ENCODE data around the gene ANKRD34A. TPM values are rescaled to one million over a fixed set of nuclear protein-coding genes. Genes with fewer than 3 reads are reported as not detected.

Gene ANKRD34A
- total and polyA plus RNA-seq, 7 donors = 0.33 to 1.9 (median 0.71) TPM; not detected in 2

DNA sequence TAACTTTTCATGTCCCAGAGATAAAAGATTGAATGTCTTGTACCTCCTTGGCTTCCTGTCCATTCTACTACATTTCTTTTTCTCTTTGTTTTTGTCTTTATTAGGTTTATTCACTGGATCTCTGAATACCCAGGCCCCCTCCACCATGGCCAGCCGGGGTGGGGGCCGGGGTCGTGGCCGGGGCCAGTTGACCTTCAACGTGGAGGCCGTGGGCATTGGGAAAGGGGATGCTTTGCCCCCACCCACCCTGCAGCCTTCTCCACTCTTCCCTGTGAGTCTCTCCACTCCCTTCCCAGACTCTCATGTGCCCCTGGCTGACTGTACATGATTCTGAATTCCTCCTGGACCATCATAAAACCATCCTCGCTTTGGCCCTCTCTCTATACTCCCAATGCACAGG lies 10.3 kb upstream of the ANKRD34A start:
- Histone ChIP-seq H3K27me3 (no peaks in the 10 kb centered on the region), H3K4me1 (peaks cover 0 to 24% (median 23%) of the 10 kb centered on the region in 4 donors), H3K36me3 (peaks cover 0 to 5% (median 0%) of the 10 kb centered on the region in 4 donors), H3K27ac (no peak overlapping the region), H3K4me3 (no peak overlapping the region), H3K9me3 (no peaks in the 10 kb centered on the region)
- no peak for DNase-seq
- 84 to 87% methylated on average over 7 of the region's 7 CpGs for WGBS, 2 donors
- intact Hi-C loops (cut with DNase I) = no loop called here
- no peak for TF ChIP-seq EP300 (IDR thresholded peaks at IDR 0.05)
- TF ChIP-seq POLR2A (IDR thresholded peaks at IDR 0.05) = no peak
- TF ChIP-seq, protein P1, sequence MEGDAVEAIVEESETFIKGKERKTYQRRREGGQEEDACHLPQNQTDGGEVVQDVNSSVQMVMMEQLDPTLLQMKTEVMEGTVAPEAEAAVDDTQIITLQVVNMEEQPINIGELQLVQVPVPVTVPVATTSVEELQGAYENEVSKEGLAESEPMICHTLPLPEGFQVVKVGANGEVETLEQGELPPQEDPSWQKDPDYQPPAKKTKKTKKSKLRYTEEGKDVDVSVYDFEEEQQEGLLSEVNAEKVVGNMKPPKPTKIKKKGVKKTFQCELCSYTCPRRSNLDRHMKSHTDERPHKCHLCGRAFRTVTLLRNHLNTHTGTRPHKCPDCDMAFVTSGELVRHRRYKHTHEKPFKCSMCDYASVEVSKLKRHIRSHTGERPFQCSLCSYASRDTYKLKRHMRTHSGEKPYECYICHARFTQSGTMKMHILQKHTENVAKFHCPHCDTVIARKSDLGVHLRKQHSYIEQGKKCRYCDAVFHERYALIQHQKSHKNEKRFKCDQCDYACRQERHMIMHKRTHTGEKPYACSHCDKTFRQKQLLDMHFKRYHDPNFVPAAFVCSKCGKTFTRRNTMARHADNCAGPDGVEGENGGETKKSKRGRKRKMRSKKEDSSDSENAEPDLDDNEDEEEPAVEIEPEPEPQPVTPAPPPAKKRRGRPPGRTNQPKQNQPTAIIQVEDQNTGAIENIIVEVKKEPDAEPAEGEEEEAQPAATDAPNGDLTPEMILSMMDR (IDR thresholded peaks at IDR 0.05) = no peak
- TF ChIP-seq POLR2AphosphoS5 (IDR thresholded peaks at IDR 0.05) = no peak

DNA sequence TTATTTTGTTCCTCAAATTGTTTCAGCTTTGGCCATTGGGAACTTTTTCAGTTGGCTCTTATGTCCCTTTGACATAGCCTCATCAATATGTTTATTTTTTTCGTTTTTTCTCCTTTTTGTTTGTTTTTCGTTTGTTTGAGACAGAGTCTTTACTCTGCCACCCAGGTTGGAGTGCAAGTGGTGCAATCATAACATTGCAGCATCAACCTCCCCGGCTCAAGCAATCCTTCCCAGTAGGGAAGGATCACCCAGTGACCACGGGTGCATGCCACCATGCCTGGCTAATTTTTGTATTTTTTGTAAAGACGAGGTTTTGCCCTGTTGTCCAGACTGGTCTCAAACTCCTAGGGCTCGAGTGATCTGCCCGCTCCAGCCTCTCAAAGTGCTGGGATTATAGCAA lies 8.2 kb upstream of the ANKRD34A start:
- no peak for DNase-seq
- no peaks in the 10 kb centered on the region for H3K9me3 ChIP-seq
- 81 to 84% methylated on average over 7 of the region's 7 CpGs for WGBS, 2 donors
- peaks cover 0 to 5% (median 5%) of the 10 kb centered on the region in 4 donors for H3K4me1 ChIP-seq
- TF ChIP-seq POLR2A (IDR thresholded peaks at IDR 0.05) (no peak), POLR2AphosphoS5 (IDR thresholded peaks at IDR 0.05) (no peak), EP300 (IDR thresholded peaks at IDR 0.05) (no peak)
- TF ChIP-seq, protein P1 (IDR thresholded peaks at IDR 0.05) = no peak
- H3K27me3 ChIP-seq = no peaks in the 10 kb centered on the region
- peaks cover 0 to 5% (median 0%) of the 10 kb centered on the region in 4 donors for H3K36me3 ChIP-seq
- no peak overlapping the region for H3K27ac ChIP-seq
- intact Hi-C loops (cut with DNase I) = no loop called here
- no peak overlapping the region for H3K4me3 ChIP-seq

DNA sequence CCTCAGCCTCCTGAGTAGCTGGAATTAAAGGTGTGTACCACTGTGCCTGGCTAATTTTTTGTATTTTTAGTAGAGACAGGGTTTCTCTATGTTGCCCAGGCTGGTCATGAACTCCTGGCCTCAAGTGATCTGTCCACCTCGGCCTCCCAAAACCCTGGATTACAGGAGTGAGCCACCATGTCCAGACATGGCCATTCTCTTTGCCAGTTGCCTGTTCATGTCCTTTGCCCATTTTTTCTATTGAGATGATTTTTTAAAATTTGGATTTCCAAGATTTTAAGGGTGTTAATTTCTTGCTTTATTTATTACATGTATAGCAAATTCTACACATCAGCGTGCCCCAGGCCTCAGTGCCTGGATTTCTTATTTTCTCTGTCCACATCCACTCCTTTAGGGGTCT lies 2.9 kb upstream of the ANKRD34A start:
- Histone ChIP-seq H3K9me3 (no peaks in the 10 kb centered on the region), H3K27ac (no peak overlapping the region), H3K4me3 (no peak overlapping the region), H3K4me1 (peaks cover 0 to 29% (median 25%) of the 10 kb centered on the region in 4 donors), H3K36me3 (no peaks in the 10 kb centered on the region), H3K27me3 (no peaks in the 10 kb centered on the region)
- 98% methylated on average over 2 of the region's 2 CpGs for WGBS, 2 donors
- no peak for DNase-seq
- TF ChIP-seq POLR2A (IDR thresholded peaks at IDR 0.05) (no peak), POLR2AphosphoS5 (IDR thresholded peaks at IDR 0.05) (no peak), EP300 (IDR thresholded peaks at IDR 0.05) (no peak)
- TF ChIP-seq, protein P1 (IDR thresholded peaks at IDR 0.05) = no peak
- intact Hi-C loops (cut with DNase I) = no loop called here

DNA sequence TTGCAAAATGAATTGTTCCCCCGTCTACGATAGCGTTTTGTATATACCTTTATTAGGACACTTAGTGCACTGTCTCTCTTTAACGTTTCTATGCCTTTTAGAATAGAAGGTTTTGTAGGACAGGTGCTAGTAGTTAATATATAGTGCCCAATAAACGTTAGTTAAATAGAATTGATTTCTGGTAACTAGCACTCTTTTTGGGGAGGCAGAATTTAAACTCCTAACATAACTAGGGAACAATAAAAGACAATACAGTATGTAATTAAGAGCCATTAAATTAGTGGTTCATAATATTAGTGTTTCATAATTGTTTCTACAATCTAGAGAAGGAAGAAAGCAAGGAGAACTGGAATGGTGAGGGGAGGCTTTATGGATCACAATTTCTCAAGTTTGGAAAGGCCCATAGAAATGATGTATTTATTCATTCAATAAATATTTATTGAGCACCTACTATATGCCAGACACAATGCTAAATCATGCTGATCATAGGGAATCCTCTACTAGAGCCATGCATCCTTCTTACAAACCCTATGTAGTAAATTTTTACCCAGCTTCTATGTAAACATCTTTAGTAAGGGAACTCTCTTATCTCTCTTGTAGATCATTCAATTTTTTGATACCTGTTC lies 857 bp upstream of the ANKRD34A start:
- no peak for DNase-seq
- Histone ChIP-seq H3K27me3 (no peaks in the 10 kb centered on the region), H3K4me3 (peak overlapping the region; percentile 54 to 70 (median 58)), H3K27ac (peak overlapping the region; percentile 95 to 100 (median 96)), H3K4me1 (peaks cover 0 to 46% (median 39%) of the 10 kb centered on the region in 4 donors), H3K36me3 (no peaks in the 10 kb centered on the region), H3K9me3 (no peaks in the 10 kb centered on the region)
- intact Hi-C loops (cut with DNase I) = no loop called here
- TF ChIP-seq POLR2AphosphoS5 (IDR thresholded peaks at IDR 0.05) (no peak), POLR2A (IDR thresholded peaks at IDR 0.05) (no peak), EP300 (IDR thresholded peaks at IDR 0.05) (no peak)
- TF ChIP-seq, protein P1 (IDR thresholded peaks at IDR 0.05) = no peak
- 1% methylated on average over 5 of the region's 5 CpGs for WGBS, 2 donors
